GM23338 (cell line): ENCODE data around the gene NECAB3. TPM values are rescaled to one million over a fixed set of nuclear protein-coding genes. Genes with fewer than 3 reads are reported as not detected.

Source experiments
- ATAC-seq: fragments of 200-7000 bp; cut with Tn5 transposase; 3 replicates; pipeline ENCODE4 v1.9.1; 2020
- DNase-seq: peaks from one replicate; pipeline ENCODE4 v3.0.0-alpha.2; 2015; ENCODE audit warnings: low spot score
- H2AFZ ChIP-seq: fragments of 200-600 bp; sonication (generic); 2 replicates; pipeline ENCODE4 v1.8.0; 2016; ENCODE audit warnings: antibody characterized with exemption, mild to moderate bottlenecking, moderate library complexity
- H3F3A ChIP-seq: fragments of 200-600 bp; sonication (generic); replicated peaks from 2 replicates; pipeline ENCODE4 v1.8.0; 2017; ENCODE audit warnings: antibody characterized with exemption, mixed run types, low read depth
- H3K27ac ChIP-seq: fragments of 200-600 bp; sonication (generic); 2 replicates; pipeline ENCODE4 v1.6.1; 2016; ENCODE audit warnings: low read depth
- H3K27me3 ChIP-seq: fragments of 200-600 bp; sonication (generic); 2 replicates; pipeline ENCODE4 v1.8.0; 2016; ENCODE audit warnings: mild to moderate bottlenecking, mixed run types, moderate library complexity; ENCODE audit not compliant: insufficient read depth
- H3K36me3 ChIP-seq: fragments of 200-600 bp; sonication (generic); 2 replicates; pipeline ENCODE4 v1.8.0; 2016; ENCODE audit warnings: mild to moderate bottlenecking; ENCODE audit not compliant: insufficient read depth
- H3K4me1 ChIP-seq: fragments of 200-600 bp; sonication (generic); 2 replicates; pipeline ENCODE4 v1.8.0; 2016; ENCODE audit warnings: mild to moderate bottlenecking, moderate library complexity; ENCODE audit not compliant: insufficient read depth
- H3K4me2 ChIP-seq: fragments of 200-600 bp; sonication (generic); 2 replicates; pipeline ENCODE4 v1.7.1; 2017; ENCODE audit warnings: mixed run types
- H3K4me3 ChIP-seq: fragments of 200-600 bp; sonication (generic); 2 replicates; pipeline ENCODE4 v1.6.1; 2016; ENCODE audit warnings: mixed run types
- H3K79me2 ChIP-seq: fragments of 200-600 bp; sonication (generic); replicated peaks from 2 replicates; pipeline ENCODE4 v1.8.0; 2017; ENCODE audit warnings: mild to moderate bottlenecking; ENCODE audit not compliant: insufficient read depth
- H3K9me2 ChIP-seq: fragments of 200-600 bp; sonication (generic); 2 replicates; pipeline ENCODE4 v1.8.0; 2017; ENCODE audit not compliant: insufficient read depth
- H4K20me1 ChIP-seq: fragments of 200-600 bp; sonication (generic); replicated peaks from 2 replicates; pipeline ENCODE4 v1.8.0; 2017; ENCODE audit warnings: mild to moderate bottlenecking; ENCODE audit not compliant: insufficient read depth
- H3K27ac Mint-ChIP-seq: 2 replicates; pipeline ENCODE4 v1.8.0; 2020; ENCODE audit warnings: inconsistent platforms, mild to moderate bottlenecking, moderate library complexity, mixed read lengths
- H3K27me3 Mint-ChIP-seq: 3 replicates; pipeline ENCODE4 v1.8.0; 2022; ENCODE audit warnings: low read depth, mild to moderate bottlenecking, moderate library complexity, mixed read lengths, inconsistent platforms; ENCODE audit not compliant: insufficient read depth, poor library complexity
- H3K36me3 Mint-ChIP-seq: 3 replicates; pipeline ENCODE4 v1.8.0; 2021; ENCODE audit warnings: low read depth, mild to moderate bottlenecking, inconsistent platforms, moderate library complexity, mixed read lengths
- H3K4me1 Mint-ChIP-seq: 3 replicates; pipeline ENCODE4 v1.8.0; 2020; ENCODE audit warnings: mild to moderate bottlenecking, inconsistent platforms, mixed read lengths
- H3K4me3 Mint-ChIP-seq: 3 replicates; pipeline ENCODE4 v1.8.0; 2021; ENCODE audit warnings: moderate library complexity, mild to moderate bottlenecking, inconsistent platforms, mixed read lengths
- H3K9me3 Mint-ChIP-seq: 3 replicates; pipeline ENCODE4 v1.8.0; 2020; ENCODE audit warnings: moderate library complexity, mild to moderate bottlenecking, inconsistent platforms, mixed read lengths
- CREB1 ChIP-seq: fragments of 250-450 bp; sonication (Bioruptor Pico); IDR thresholded peaks from 2 replicates; pipeline ENCODE4 v1.5.0; 2020; ENCODE audit warnings: low read depth, mild to moderate bottlenecking, moderate library complexity
- EZH2 ChIP-seq: fragments of 200-600 bp; sonication (generic); IDR thresholded peaks from one replicate; pipeline ENCODE4 v1.8.0; 2017; ENCODE audit warnings: antibody characterized with exemption, mild to moderate bottlenecking, low read depth; ENCODE audit not compliant: unreplicated experiment
- EZH2phosphoT487 ChIP-seq: fragments of 200-600 bp; sonication (generic); IDR thresholded peaks from one replicate; pipeline ENCODE4 v1.8.1; 2018; ENCODE audit warnings: antibody characterized with exemption; ENCODE audit not compliant: unreplicated experiment
- JUNB ChIP-seq: IDR thresholded peaks from one replicate; pipeline ENCODE4 v1.6.1; 2016; ENCODE audit warnings: antibody characterized with exemption; ENCODE audit not compliant: unreplicated experiment
- POLR2AphosphoS5 ChIP-seq: IDR thresholded peaks from 2 replicates; pipeline ENCODE4 v1.6.1; 2016; ENCODE audit warnings: antibody characterized with exemption, low read depth
- REST ChIP-seq: IDR thresholded peaks from one replicate; pipeline ENCODE4 v1.6.1; 2018; ENCODE audit warnings: antibody characterized with exemption; ENCODE audit not compliant: unreplicated experiment
- STAT1 ChIP-seq: IDR thresholded peaks from one replicate; pipeline ENCODE4 v1.6.1; 2016; ENCODE audit warnings: antibody characterized with exemption; ENCODE audit not compliant: unreplicated experiment
- ZNF114 ChIP-seq: fragments of 250-450 bp; sonication (Bioruptor Pico); IDR thresholded peaks from 2 replicates; pipeline ENCODE4 v1.5.0; 2020; ENCODE audit warnings: mild to moderate bottlenecking, moderate library complexity
- ZNF331 ChIP-seq: fragments of 250-450 bp; sonication (Bioruptor Pico); IDR thresholded peaks from 2 replicates; pipeline ENCODE4 v1.5.0; 2020; ENCODE audit warnings: low read depth, mild to moderate bottlenecking, moderate library complexity
- polyA plus RNA-seq: library from polyadenylated mRNA; unstranded; fragments of >200 nt; fragmentation: Nextera tagmentation; extraction: Ambion mirVana; gene quantifications from 2 replicates; pipeline ENCODE4 v1.2.1, GENCODE V29; 2016
- total RNA-seq: library from RNA; depleted of rRNA; stranded (reverse); fragments of >200 nt; shearing (Covaris generic); gene quantifications from 2 replicates; pipeline ENCODE4 v1.2.3, GENCODE V29; 2014
- TF ChIP-seq, protein P1 (sequence below): fragments of 250-450 bp; sonication (Bioruptor Pico); IDR thresholded peaks from 2 replicates; pipeline ENCODE4 v1.5.0; 2020; ENCODE audit warnings: mild to moderate bottlenecking, moderate library complexity
- TF ChIP-seq, protein P2 (sequence below): IDR thresholded peaks from 2 replicates; pipeline ENCODE4 v1.6.1; 2016; ENCODE audit warnings: antibody characterized with exemption

NECAB3 gene
- total and polyA plus RNA-seq, 2 experiments from 2014 or later: 8.5 to 28.4 TPM

DNA sequence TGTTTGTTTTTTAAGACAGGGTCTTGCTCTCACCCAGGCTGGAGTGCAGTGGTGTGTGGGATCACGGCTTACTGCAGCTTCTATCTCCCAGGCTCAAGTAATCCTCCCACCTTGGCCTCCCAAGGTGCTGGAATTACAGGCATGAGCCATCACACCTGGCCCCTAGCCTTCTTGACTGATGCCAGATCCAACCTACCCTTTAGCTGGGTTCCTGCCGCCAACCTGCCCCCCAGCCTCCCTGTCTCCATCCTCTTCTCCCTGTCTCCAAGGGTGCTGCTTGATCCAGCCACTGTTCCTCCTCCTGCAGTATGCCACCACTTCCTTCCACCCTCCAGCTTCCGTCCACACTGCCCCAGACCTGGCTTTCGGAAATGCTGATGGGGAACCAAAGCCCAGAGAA lies 15.3 kb downstream of the NECAB3 start:
- Histone ChIP-seq H3K9me2 (no peaks in the 10 kb centered on the region), H3F3A (no peaks in the 10 kb centered on the region), H3K79me2 (no peaks in the 10 kb centered on the region), H3K36me3 (no peaks in the 10 kb centered on the region), H3K27ac (no peak overlapping the region), H4K20me1 (no peaks in the 10 kb centered on the region; the same call in 1 of the 2 replicates), H3K4me3 (no peak overlapping the region), H3K4me1 (no peaks in the 10 kb centered on the region; the same call in 1 of the 2 replicates), H3K27me3 (0 out of 2 replicates have a peak, but pooled peaks cover 6% of the 10 kb centered on the region), H2AFZ (no peak overlapping the region), H3K4me2 (no peak overlapping the region)
- Mint-ChIP-seq H3K27me3 (peaks cover 18% of the 10 kb centered on the region), H3K36me3 (no peaks in the 10 kb centered on the region; the same call in 2 of the 3 replicates), H3K9me3 (no peaks in the 10 kb centered on the region; the same call in 2 of the 3 replicates), H3K27ac (no peak overlapping the region), H3K4me1 (peaks cover 11% of the 10 kb centered on the region), H3K4me3 (no peak overlapping the region)
- TF ChIP-seq, protein P1, sequence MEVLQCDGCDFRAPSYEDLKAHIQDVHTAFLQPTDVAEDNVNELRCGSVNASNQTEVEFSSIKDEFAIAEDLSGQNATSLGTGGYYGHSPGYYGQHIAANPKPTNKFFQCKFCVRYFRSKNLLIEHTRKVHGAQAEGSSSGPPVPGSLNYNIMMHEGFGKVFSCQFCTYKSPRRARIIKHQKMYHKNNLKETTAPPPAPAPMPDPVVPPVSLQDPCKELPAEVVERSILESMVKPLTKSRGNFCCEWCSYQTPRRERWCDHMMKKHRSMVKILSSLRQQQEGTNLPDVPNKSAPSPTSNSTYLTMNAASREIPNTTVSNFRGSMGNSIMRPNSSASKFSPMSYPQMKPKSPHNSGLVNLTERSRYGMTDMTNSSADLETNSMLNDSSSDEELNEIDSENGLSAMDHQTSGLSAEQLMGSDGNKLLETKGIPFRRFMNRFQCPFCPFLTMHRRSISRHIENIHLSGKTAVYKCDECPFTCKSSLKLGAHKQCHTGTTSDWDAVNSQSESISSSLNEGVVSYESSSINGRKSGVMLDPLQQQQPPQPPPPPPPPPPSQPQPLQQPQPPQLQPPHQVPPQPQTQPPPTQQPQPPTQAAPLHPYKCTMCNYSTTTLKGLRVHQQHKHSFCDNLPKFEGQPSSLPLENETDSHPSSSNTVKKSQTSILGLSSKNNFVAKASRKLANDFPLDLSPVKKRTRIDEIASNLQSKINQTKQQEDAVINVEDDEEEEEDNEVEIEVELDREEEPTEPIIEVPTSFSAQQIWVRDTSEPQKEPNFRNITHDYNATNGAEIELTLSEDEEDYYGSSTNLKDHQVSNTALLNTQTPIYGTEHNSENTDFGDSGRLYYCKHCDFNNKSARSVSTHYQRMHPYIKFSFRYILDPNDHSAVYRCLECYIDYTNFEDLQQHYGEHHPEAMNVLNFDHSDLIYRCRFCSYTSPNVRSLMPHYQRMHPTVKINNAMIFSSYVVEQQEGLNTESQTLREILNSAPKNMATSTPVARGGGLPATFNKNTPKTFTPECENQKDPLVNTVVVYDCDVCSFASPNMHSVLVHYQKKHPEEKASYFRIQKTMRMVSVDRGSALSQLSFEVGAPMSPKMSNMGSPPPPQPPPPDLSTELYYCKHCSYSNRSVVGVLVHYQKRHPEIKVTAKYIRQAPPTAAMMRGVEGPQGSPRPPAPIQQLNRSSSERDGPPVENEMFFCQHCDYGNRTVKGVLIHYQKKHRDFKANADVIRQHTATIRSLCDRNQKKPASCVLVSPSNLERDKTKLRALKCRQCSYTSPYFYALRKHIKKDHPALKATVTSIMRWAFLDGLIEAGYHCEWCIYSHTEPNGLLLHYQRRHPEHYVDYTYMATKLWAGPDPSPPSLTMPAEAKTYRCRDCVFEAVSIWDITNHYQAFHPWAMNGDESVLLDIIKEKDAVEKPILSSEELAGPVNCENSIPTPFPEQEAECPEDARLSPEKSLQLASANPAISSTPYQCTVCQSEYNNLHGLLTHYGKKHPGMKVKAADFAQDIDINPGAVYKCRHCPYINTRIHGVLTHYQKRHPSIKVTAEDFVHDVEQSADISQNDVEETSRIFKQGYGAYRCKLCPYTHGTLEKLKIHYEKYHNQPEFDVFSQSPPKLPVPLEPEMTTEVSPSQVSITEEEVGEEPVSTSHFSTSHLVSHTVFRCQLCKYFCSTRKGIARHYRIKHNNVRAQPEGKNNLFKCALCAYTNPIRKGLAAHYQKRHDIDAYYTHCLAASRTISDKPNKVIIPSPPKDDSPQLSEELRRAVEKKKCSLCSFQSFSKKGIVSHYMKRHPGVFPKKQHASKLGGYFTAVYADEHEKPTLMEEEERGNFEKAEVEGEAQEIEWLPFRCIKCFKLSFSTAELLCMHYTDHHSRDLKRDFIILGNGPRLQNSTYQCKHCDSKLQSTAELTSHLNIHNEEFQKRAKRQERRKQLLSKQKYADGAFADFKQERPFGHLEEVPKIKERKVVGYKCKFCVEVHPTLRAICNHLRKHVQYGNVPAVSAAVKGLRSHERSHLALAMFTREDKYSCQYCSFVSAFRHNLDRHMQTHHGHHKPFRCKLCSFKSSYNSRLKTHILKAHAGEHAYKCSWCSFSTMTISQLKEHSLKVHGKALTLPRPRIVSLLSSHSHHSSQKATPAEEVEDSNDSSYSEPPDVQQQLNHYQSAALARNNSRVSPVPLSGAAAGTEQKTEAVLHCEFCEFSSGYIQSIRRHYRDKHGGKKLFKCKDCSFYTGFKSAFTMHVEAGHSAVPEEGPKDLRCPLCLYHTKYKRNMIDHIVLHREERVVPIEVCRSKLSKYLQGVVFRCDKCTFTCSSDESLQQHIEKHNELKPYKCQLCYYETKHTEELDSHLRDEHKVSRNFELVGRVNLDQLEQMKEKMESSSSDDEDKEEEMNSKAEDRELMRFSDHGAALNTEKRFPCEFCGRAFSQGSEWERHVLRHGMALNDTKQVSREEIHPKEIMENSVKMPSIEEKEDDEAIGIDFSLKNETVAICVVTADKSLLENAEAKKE (CRISPR knock-in tag): no peak
- TF ChIP-seq JUNB (no peak), POLR2AphosphoS5 (no peak), ZNF114 (CRISPR knock-in tag) (no peak), CREB1 (CRISPR knock-in tag) (no peak), EZH2 (no peak), ZNF331 (CRISPR knock-in tag) (no peak), EZH2phosphoT487 (no peak), REST (no peak), STAT1 (no peak)
- TF ChIP-seq, protein P2, sequence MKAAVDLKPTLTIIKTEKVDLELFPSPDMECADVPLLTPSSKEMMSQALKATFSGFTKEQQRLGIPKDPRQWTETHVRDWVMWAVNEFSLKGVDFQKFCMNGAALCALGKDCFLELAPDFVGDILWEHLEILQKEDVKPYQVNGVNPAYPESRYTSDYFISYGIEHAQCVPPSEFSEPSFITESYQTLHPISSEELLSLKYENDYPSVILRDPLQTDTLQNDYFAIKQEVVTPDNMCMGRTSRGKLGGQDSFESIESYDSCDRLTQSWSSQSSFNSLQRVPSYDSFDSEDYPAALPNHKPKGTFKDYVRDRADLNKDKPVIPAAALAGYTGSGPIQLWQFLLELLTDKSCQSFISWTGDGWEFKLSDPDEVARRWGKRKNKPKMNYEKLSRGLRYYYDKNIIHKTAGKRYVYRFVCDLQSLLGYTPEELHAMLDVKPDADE: no peak
- DNase-seq: no peak
- ATAC-seq: no peak
